ENCODE results near the gene ACOXL. TPM values are rescaled to one million over a fixed set of nuclear protein-coding genes. Genes with fewer than 3 reads are reported as not detected.

The ACOXL gene
- total RNA-seq, 3 donors from 2014 or later (not counting 1 experiment from before 2014, with no cell fraction given), result not detected

- peaks cover 35% of the 10 kb centered on the region for H3K4me1 ChIP-seq (ENCODE audit: control insufficient read depth, insufficient read depth, low read length)
- TF ChIP-seq, protein P1, sequence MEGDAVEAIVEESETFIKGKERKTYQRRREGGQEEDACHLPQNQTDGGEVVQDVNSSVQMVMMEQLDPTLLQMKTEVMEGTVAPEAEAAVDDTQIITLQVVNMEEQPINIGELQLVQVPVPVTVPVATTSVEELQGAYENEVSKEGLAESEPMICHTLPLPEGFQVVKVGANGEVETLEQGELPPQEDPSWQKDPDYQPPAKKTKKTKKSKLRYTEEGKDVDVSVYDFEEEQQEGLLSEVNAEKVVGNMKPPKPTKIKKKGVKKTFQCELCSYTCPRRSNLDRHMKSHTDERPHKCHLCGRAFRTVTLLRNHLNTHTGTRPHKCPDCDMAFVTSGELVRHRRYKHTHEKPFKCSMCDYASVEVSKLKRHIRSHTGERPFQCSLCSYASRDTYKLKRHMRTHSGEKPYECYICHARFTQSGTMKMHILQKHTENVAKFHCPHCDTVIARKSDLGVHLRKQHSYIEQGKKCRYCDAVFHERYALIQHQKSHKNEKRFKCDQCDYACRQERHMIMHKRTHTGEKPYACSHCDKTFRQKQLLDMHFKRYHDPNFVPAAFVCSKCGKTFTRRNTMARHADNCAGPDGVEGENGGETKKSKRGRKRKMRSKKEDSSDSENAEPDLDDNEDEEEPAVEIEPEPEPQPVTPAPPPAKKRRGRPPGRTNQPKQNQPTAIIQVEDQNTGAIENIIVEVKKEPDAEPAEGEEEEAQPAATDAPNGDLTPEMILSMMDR (IDR thresholded peaks at IDR 0.05), result no peak
- DNase-seq, result no peak
- peaks cover 45 to 55% of the 10 kb centered on the region in 2 donors for H3K4me1 Mint-ChIP-seq
- intact Hi-C loops (cut with micrococcal nuclease), result no loop called here
- no peak overlapping the region for H3K4me3 Mint-ChIP-seq
- peaks cover 23 to 29% of the 10 kb centered on the region in 2 donors for H3K27me3 Mint-ChIP-seq (ENCODE audit: low read depth in 2 of 2)
- H3K36me3 ChIP-seq (ENCODE audit: control insufficient read depth, insufficient read depth, low read length), result no peaks in the 10 kb centered on the region
- no peaks in the 10 kb centered on the region for H3K9me3 Mint-ChIP-seq
- no peak overlapping the region for H3K27ac ChIP-seq (ENCODE audit: low read length)
- no peak overlapping the region for H3K4me3 ChIP-seq (ENCODE audit: low read length)
- H3K27ac Mint-ChIP-seq, result no peak overlapping the region
- 46% methylated on average over 2 of the region's 2 CpGs for WGBS (ENCODE audit: insufficient coverage)
- H3K36me3 Mint-ChIP-seq, result no peaks in the 10 kb centered on the region
- no peaks in the 10 kb centered on the region for H3K27me3 ChIP-seq (ENCODE audit: control insufficient read depth, insufficient read depth, low read length)
- H3K9me3 ChIP-seq (ENCODE audit: control insufficient read depth, insufficient read depth, low read length), result no peaks in the 10 kb centered on the region
- peak in 2 of 3 donors; percentile 21 to 70 for ATAC-seq
Measured at GRCh38 chr2:110840508-110840907, 108.1 kb downstream of the ACOXL start.

- intact Hi-C loops (cut with micrococcal nuclease), result no loop called here
- H3K27me3 ChIP-seq (ENCODE audit: control insufficient read depth, insufficient read depth, low read length), result no peaks in the 10 kb centered on the region
- H3K27me3 Mint-ChIP-seq (ENCODE audit: low read depth in 2 of 2), result peaks cover 23 to 29% of the 10 kb centered on the region in 2 donors
- no peak overlapping the region for H3K4me3 Mint-ChIP-seq
- no peak overlapping the region for H3K27ac Mint-ChIP-seq
- H3K36me3 ChIP-seq (ENCODE audit: control insufficient read depth, insufficient read depth, low read length), result no peaks in the 10 kb centered on the region
- no peak overlapping the region for H3K27ac ChIP-seq (ENCODE audit: low read length)
- WGBS (ENCODE audit: insufficient coverage), result 50% methylated on average over 3 of the region's 3 CpGs
- no peaks in the 10 kb centered on the region for H3K9me3 ChIP-seq (ENCODE audit: control insufficient read depth, insufficient read depth, low read length)
- H3K4me3 ChIP-seq (ENCODE audit: low read length), result no peak overlapping the region
- DNase-seq (no peak), ATAC-seq (no peak)
- H3K9me3 Mint-ChIP-seq, result peaks cover 0 to under 1% of the 10 kb centered on the region in 2 donors
- peaks cover 50% of the 10 kb centered on the region for H3K4me1 ChIP-seq (ENCODE audit: control insufficient read depth, insufficient read depth, low read length)
- H3K36me3 Mint-ChIP-seq, result no peaks in the 10 kb centered on the region
- TF ChIP-seq, protein P1 (IDR thresholded peaks at IDR 0.05), result no peak
- H3K4me1 Mint-ChIP-seq, result peaks cover 60 to 71% of the 10 kb centered on the region in 2 donors
Measured at GRCh38 chr2:110842048-110842447, 109.7 kb downstream of the ACOXL start.

GRCh38 chr2:110843496-110843895, 111.1 kb downstream of the ACOXL start:
- H3K4me3 ChIP-seq (ENCODE audit: low read length), result no peak overlapping the region
- H3K36me3 ChIP-seq (ENCODE audit: control insufficient read depth, insufficient read depth, low read length), result no peaks in the 10 kb centered on the region
- ATAC-seq (no peak), DNase-seq (no peak)
- TF ChIP-seq, protein P1 (IDR thresholded peaks at IDR 0.05), result no peak
- intact Hi-C loops (cut with micrococcal nuclease), result no loop called here
- H3K9me3 Mint-ChIP-seq, result peaks cover 0 to 2% of the 10 kb centered on the region in 2 donors
- no peak overlapping the region for H3K4me3 Mint-ChIP-seq
- H3K27me3 Mint-ChIP-seq (ENCODE audit: low read depth in 2 of 2), result peaks cover 23 to 29% of the 10 kb centered on the region in 2 donors
- no peak overlapping the region for H3K27ac ChIP-seq (ENCODE audit: low read length)
- H3K36me3 Mint-ChIP-seq, result no peaks in the 10 kb centered on the region
- peaks cover 71 to 82% of the 10 kb centered on the region in 2 donors for H3K4me1 Mint-ChIP-seq
- H3K27ac Mint-ChIP-seq, result no peak overlapping the region
- H3K4me1 ChIP-seq (ENCODE audit: control insufficient read depth, insufficient read depth, low read length), result peaks cover 64% of the 10 kb centered on the region
- WGBS (ENCODE audit: insufficient coverage), result 65% methylated on average over 2 of the region's 2 CpGs
- H3K9me3 ChIP-seq (ENCODE audit: control insufficient read depth, insufficient read depth, low read length), result no peaks in the 10 kb centered on the region
- no peaks in the 10 kb centered on the region for H3K27me3 ChIP-seq (ENCODE audit: control insufficient read depth, insufficient read depth, low read length)

- DNase-seq (no peak), ATAC-seq (no peak)
- TF ChIP-seq, protein P1 (IDR thresholded peaks at IDR 0.05), result no peak
- H3K4me1 Mint-ChIP-seq, result peaks cover 76 to 87% of the 10 kb centered on the region in 2 donors
- no peaks in the 10 kb centered on the region for H3K27me3 ChIP-seq (ENCODE audit: control insufficient read depth, insufficient read depth, low read length)
- peaks cover 70% of the 10 kb centered on the region for H3K4me1 ChIP-seq (ENCODE audit: control insufficient read depth, insufficient read depth, low read length)
- H3K27ac Mint-ChIP-seq, result no peak overlapping the region
- intact Hi-C loops (cut with micrococcal nuclease), result no loop called here
- H3K9me3 ChIP-seq (ENCODE audit: control insufficient read depth, insufficient read depth, low read length), result no peaks in the 10 kb centered on the region
- H3K36me3 Mint-ChIP-seq, result no peaks in the 10 kb centered on the region
- no peak overlapping the region for H3K4me3 ChIP-seq (ENCODE audit: low read length)
- peaks cover 26 to 29% of the 10 kb centered on the region in 2 donors for H3K27me3 Mint-ChIP-seq (ENCODE audit: low read depth in 2 of 2)
- H3K36me3 ChIP-seq (ENCODE audit: control insufficient read depth, insufficient read depth, low read length), result no peaks in the 10 kb centered on the region
- no peak overlapping the region for H3K4me3 Mint-ChIP-seq
- no peak overlapping the region for H3K27ac ChIP-seq (ENCODE audit: low read length)
- H3K9me3 Mint-ChIP-seq, result peaks cover 0 to 2% of the 10 kb centered on the region in 2 donors
- WGBS (ENCODE audit: insufficient coverage), result 80% methylated on average over 8 of the region's 8 CpGs
Measured at GRCh38 chr2:110843959-110844510, 111.7 kb downstream of the ACOXL start.

Measured in natural killer cell (primary cell).